ENCODE data around the gene ELF2. TPM values are rescaled to one million over a fixed set of nuclear protein-coding genes. Genes with fewer than 3 reads are reported as not detected.
"Not testable (repeated sequence)": the region's sequence is repeated elsewhere in the genome, so short reads cannot be mapped to it uniquely, and the experiment has no call there.

ELF2 gene
- total RNA-seq, 1 experiment from 2014 or later, result 21.9 TPM

DNA sequence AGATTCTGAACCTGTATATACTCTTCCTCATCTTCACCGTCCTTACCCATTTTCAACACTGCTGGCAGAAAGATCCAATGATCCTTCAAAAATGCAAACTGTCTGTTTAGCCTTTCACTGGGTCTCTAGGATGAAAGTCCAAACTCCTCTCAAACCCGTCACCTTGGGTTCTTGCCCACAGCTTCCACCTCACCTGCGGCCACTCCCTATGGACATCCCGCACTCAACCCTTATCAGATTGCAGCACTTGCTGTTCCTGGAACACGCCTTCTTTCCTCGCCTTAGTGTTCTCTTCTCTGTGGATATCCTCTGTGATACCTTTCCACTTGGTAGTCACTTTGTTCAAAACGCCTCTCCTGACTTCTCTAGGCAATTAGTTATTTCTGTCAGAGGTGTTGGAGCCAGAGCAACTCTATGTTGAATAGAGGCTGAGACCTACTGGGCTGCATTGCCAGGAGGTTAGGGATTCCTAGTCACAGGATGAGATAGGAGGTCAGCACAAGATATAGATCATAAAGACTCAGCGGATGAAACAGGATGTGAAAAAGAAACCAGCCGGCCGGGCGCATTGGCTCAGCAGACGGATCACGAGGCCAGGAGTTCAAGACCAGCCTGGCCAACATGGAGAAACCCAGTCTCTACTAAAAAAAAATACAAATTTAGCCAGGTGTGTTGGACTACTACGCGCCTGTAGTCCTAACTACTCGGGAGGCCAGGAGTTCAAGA lies 165.6 kb downstream of the ELF2 start:
- TF ChIP-seq POLR2AphosphoS5 (IDR thresholded peaks at IDR 0.05; ENCODE audit: low read depth, low read length) (no peak), SIN3A (IDR thresholded peaks at IDR 0.05; ENCODE audit: borderline replicate concordance, insufficient read depth, low read depth, low read length) (no peak), TCF7L2 (IDR thresholded peaks at IDR 0.05; ENCODE audit: low read depth, low read length) (no peak)
- TF ChIP-seq, protein P1, sequence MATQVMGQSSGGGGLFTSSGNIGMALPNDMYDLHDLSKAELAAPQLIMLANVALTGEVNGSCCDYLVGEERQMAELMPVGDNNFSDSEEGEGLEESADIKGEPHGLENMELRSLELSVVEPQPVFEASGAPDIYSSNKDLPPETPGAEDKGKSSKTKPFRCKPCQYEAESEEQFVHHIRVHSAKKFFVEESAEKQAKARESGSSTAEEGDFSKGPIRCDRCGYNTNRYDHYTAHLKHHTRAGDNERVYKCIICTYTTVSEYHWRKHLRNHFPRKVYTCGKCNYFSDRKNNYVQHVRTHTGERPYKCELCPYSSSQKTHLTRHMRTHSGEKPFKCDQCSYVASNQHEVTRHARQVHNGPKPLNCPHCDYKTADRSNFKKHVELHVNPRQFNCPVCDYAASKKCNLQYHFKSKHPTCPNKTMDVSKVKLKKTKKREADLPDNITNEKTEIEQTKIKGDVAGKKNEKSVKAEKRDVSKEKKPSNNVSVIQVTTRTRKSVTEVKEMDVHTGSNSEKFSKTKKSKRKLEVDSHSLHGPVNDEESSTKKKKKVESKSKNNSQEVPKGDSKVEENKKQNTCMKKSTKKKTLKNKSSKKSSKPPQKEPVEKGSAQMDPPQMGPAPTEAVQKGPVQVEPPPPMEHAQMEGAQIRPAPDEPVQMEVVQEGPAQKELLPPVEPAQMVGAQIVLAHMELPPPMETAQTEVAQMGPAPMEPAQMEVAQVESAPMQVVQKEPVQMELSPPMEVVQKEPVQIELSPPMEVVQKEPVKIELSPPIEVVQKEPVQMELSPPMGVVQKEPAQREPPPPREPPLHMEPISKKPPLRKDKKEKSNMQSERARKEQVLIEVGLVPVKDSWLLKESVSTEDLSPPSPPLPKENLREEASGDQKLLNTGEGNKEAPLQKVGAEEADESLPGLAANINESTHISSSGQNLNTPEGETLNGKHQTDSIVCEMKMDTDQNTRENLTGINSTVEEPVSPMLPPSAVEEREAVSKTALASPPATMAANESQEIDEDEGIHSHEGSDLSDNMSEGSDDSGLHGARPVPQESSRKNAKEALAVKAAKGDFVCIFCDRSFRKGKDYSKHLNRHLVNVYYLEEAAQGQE (IDR thresholded peaks at IDR 0.05; ENCODE audit: insufficient read depth in 1 of 2, low read depth in 2 of 2, low read length in 1 of 2), result no peak
- TF ChIP-seq, protein P2, sequence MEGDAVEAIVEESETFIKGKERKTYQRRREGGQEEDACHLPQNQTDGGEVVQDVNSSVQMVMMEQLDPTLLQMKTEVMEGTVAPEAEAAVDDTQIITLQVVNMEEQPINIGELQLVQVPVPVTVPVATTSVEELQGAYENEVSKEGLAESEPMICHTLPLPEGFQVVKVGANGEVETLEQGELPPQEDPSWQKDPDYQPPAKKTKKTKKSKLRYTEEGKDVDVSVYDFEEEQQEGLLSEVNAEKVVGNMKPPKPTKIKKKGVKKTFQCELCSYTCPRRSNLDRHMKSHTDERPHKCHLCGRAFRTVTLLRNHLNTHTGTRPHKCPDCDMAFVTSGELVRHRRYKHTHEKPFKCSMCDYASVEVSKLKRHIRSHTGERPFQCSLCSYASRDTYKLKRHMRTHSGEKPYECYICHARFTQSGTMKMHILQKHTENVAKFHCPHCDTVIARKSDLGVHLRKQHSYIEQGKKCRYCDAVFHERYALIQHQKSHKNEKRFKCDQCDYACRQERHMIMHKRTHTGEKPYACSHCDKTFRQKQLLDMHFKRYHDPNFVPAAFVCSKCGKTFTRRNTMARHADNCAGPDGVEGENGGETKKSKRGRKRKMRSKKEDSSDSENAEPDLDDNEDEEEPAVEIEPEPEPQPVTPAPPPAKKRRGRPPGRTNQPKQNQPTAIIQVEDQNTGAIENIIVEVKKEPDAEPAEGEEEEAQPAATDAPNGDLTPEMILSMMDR (IDR thresholded peaks at IDR 0.05), result no peak
- H3K36me3 ChIP-seq (ENCODE audit: control insufficient read depth, insufficient read depth, low read length), result no peaks in the 10 kb centered on the region; the same call in 1 of the 2 replicates
- no peak overlapping the region for H3K27ac ChIP-seq (ENCODE audit: low read length)
- H3K9me3 ChIP-seq (ENCODE audit: control insufficient read depth, insufficient read depth, low read depth, low read length), result no peaks in the 10 kb centered on the region
- POLR2A ChIA-PET, result no interaction called here
- CTCF ChIA-PET, result no interaction called here
- BruUV-seq (replicated peaks), result no TSS peak
- intact Hi-C loops (cut with micrococcal nuclease; ENCODE audit: unreplicated experiment), result no loop called here
- H3K4me3 ChIP-seq (ENCODE audit: low read depth in 2 of 2, low read length in 2 of 2), result no peak overlapping the region
- in situ Hi-C loops (cut with HindIII; ENCODE audit: low pct_unique_long_range_greater_than_20kb, low sequenced_read_pairs), result no loop called here
- no peak for DNase-seq (ENCODE audit: low read depth, low spot score)
- no peaks in the 10 kb centered on the region for H3K27me3 ChIP-seq (ENCODE audit: control insufficient read depth, insufficient read depth, low read length)
- ATAC-seq, result no peak
- H3K4me1 ChIP-seq (ENCODE audit: control insufficient read depth, insufficient read depth, low read length), result peaks cover 24% of the 10 kb centered on the region

DNA sequence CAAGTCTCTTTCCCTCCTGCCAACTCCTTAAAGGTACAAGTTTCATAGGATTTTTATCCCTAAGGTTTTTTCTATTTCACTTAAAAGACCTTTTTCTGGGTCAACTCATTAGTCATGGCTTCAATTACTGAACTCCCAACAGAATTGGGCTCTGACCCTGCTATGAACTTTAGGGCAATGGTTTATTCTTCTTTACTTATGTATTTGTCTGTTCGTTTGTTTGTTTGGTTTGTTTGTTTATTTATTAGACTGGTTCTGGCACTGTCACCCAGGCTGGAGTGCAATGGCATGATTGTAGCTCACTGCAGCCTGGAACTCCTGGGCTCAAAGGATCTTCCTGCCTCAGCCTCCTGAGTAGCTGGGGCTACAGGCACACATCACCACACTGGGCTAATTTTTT lies 167.3 kb downstream of the ELF2 start:
- TF ChIP-seq TCF7L2 (IDR thresholded peaks at IDR 0.05; ENCODE audit: low read depth, low read length), result no peak
- TF ChIP-seq, protein P2 (IDR thresholded peaks at IDR 0.05), result no peak
- TF ChIP-seq, protein P1 (IDR thresholded peaks at IDR 0.05; ENCODE audit: insufficient read depth in 1 of 2, low read depth in 2 of 2, low read length in 1 of 2), result no peak
- no peak for TF ChIP-seq SIN3A (IDR thresholded peaks at IDR 0.05; ENCODE audit: borderline replicate concordance, insufficient read depth, low read depth, low read length)
- TF ChIP-seq POLR2AphosphoS5 (IDR thresholded peaks at IDR 0.05; ENCODE audit: low read depth, low read length), result no peak
- ATAC-seq (no peak; the same call in 1 of the 2 replicates), DNase-seq (ENCODE audit: low read depth, low spot score) (no peak)
- Histone ChIP-seq H3K27ac (ENCODE audit: low read length) (peak overlapping the region; percentile 35; the same call in 1 of the 2 replicates), H3K9me3 (ENCODE audit: control insufficient read depth, insufficient read depth, low read depth, low read length) (no peaks in the 10 kb centered on the region), H3K4me1 (ENCODE audit: control insufficient read depth, insufficient read depth, low read length) (peaks cover 20% of the 10 kb centered on the region), H3K4me3 (ENCODE audit: low read depth in 2 of 2, low read length in 2 of 2) (no peak overlapping the region), H3K27me3 (ENCODE audit: control insufficient read depth, insufficient read depth, low read length) (no peaks in the 10 kb centered on the region), H3K36me3 (ENCODE audit: control insufficient read depth, insufficient read depth, low read length) (no peaks in the 10 kb centered on the region)
- BruUV-seq (replicated peaks), result no TSS peak
- intact Hi-C loops (cut with micrococcal nuclease; ENCODE audit: unreplicated experiment) (no loop called here), in situ Hi-C loops (cut with HindIII; ENCODE audit: low pct_unique_long_range_greater_than_20kb, low sequenced_read_pairs) (no loop called here)
- POLR2A ChIA-PET, result interaction anchor here (0.6 kb wide), 1 partner anchor 71 kb away, joined by 3 read pairs; no protein-coding TSS in a partner anchor
- CTCF ChIA-PET, result no interaction called here

DNA sequence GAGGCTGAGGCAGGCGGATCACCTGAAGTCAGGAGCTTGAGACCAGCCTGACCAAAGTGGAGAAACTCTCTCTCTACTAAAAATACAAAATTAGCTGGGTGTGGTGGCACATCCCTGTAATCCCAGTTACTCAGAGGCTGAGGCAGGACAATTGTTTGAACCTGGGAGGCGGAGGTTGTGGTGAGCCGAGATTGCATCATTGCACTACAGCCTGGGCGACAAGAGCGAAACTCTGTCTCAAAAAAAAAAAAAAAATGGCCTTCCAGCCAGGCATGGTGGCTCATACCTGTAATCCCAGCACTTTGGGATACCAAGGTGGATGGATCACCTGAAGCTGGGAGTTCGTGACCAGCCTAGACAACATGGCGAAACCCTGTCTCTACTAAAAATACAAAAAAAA lies 168.7 kb downstream of the ELF2 start:
- H3K36me3 ChIP-seq (ENCODE audit: control insufficient read depth, insufficient read depth, low read length); intact Hi-C loops (cut with micrococcal nuclease; ENCODE audit: unreplicated experiment); POLR2A ChIA-PET; H3K4me3 ChIP-seq (ENCODE audit: low read depth in 2 of 2, low read length in 2 of 2); DNase-seq (ENCODE audit: low read depth, low spot score); in situ Hi-C loops (cut with HindIII; ENCODE audit: low pct_unique_long_range_greater_than_20kb, low sequenced_read_pairs); H3K27ac ChIP-seq (ENCODE audit: low read length); H3K4me1 ChIP-seq (ENCODE audit: control insufficient read depth, insufficient read depth, low read length); CTCF ChIA-PET; H3K9me3 ChIP-seq (ENCODE audit: control insufficient read depth, insufficient read depth, low read depth, low read length); ATAC-seq; H3K27me3 ChIP-seq (ENCODE audit: control insufficient read depth, insufficient read depth, low read length); BruUV-seq (replicated peaks): not testable (repeated sequence)

Measured in Panc1 (cell line).